ENCODE data around the gene GNPNAT1.

Gene GNPNAT1

GRCh38 chr14:52759145-52759544 lies 32.3 kb downstream of the GNPNAT1 start:
- TF ChIP-seq ZNF565 (CRISPR knock-in tag; conservative IDR thresholded peaks at IDR 0.05; ENCODE audit: low read depth) (no peak), CSDC2 (CRISPR knock-in tag; IDR thresholded peaks at IDR 0.05) (no peak), TSHZ2 (CRISPR knock-in tag; IDR thresholded peaks at IDR 0.05) (no peak), ZNF70 (CRISPR knock-in tag; IDR thresholded peaks at IDR 0.05) (no peak), ZC3H10 (CRISPR knock-in tag; IDR thresholded peaks at IDR 0.05) (no peak), ISL1 (CRISPR knock-in tag; IDR thresholded peaks at IDR 0.05) (no peak), POU6F1 (CRISPR knock-in tag; IDR thresholded peaks at IDR 0.05; ENCODE audit: borderline replicate concordance, low read depth) (no peak), PATZ1 (CRISPR knock-in tag; IDR thresholded peaks at IDR 0.05; ENCODE audit: borderline replicate concordance) (no peak), SNAI2 (CRISPR knock-in tag; IDR thresholded peaks at IDR 0.05) (no peak), TOX (CRISPR knock-in tag; IDR thresholded peaks at IDR 0.05; ENCODE audit: borderline replicate concordance) (no peak), CSRNP3 (CRISPR knock-in tag; IDR thresholded peaks at IDR 0.05) (no peak), BACH2 (CRISPR knock-in tag; IDR thresholded peaks at IDR 0.05; ENCODE audit: borderline replicate concordance) (no peak), ZFP30 (CRISPR knock-in tag; IDR thresholded peaks at IDR 0.05) (no peak), PPARA (CRISPR knock-in tag; IDR thresholded peaks at IDR 0.05; ENCODE audit: borderline replicate concordance) (no peak)
- no peak for ATAC-seq

GRCh38 chr14:52755607-52756316 lies 35.6 kb downstream of the GNPNAT1 start:
- ATAC-seq = no peak; the same call in 2 of the 3 replicates
- TF ChIP-seq RARB (CRISPR knock-in tag; IDR thresholded peaks at IDR 0.05) = no peak
- no peak for TF ChIP-seq CSDC2 (CRISPR knock-in tag; IDR thresholded peaks at IDR 0.05)
- TF ChIP-seq BACH2 (CRISPR knock-in tag; IDR thresholded peaks at IDR 0.05; ENCODE audit: borderline replicate concordance) = no peak
- no peak for TF ChIP-seq ZNF70 (CRISPR knock-in tag; IDR thresholded peaks at IDR 0.05)
- TF ChIP-seq ESRRG (CRISPR knock-in tag; IDR thresholded peaks at IDR 0.05) = no peak
- TF ChIP-seq OSR1 (CRISPR knock-in tag; IDR thresholded peaks at IDR 0.05) = no peak
- TF ChIP-seq ARNTL (CRISPR knock-in tag; IDR thresholded peaks at IDR 0.05; ENCODE audit: borderline replicate concordance, low read depth) = no peak
- TF ChIP-seq TOX (CRISPR knock-in tag; IDR thresholded peaks at IDR 0.05; ENCODE audit: borderline replicate concordance) = no peak
- TF ChIP-seq TSHZ2 (CRISPR knock-in tag; IDR thresholded peaks at IDR 0.05) = no peak
- no peak for TF ChIP-seq SNAI2 (CRISPR knock-in tag; IDR thresholded peaks at IDR 0.05)
- no peak for TF ChIP-seq TCF4 (CRISPR knock-in tag; IDR thresholded peaks at IDR 0.05; ENCODE audit: borderline replicate concordance)
- no peak for TF ChIP-seq CSRNP3 (CRISPR knock-in tag; IDR thresholded peaks at IDR 0.05)
- TF ChIP-seq POU6F1 (CRISPR knock-in tag; IDR thresholded peaks at IDR 0.05; ENCODE audit: borderline replicate concordance, low read depth) = no peak
